Vagina (tissue), 2 donors: ENCODE measurements around the gene NR4A3. TPM values are rescaled to one million over a fixed set of nuclear protein-coding genes. Genes with fewer than 3 reads are reported as not detected.

Source experiments
- DNase-seq, 2 donors: peaks; one replicate each; pipeline ENCODE4 v3.0.0-alpha.2; 2017; ENCODE audit errors: extremely low spot score in 2 of 2
- H3K27ac ChIP-seq: fragments of 200-600 bp; sonication (generic); one replicate; pipeline ENCODE4 v1.5.1; 2019
- H3K27me3 ChIP-seq: fragments of 200-600 bp; sonication (generic); one replicate; pipeline ENCODE4 v1.5.1; 2019
- H3K36me3 ChIP-seq, 2 donors: fragments of 200-600 bp; sonication (generic); one replicate each; pipeline ENCODE4 v1.5.1; 2017 to 2019
- H3K4me1 ChIP-seq: fragments of 200-600 bp; sonication (generic); one replicate; pipeline ENCODE4 v1.5.1; 2019
- H3K4me3 ChIP-seq, 2 donors: fragments of 200-600 bp; sonication (generic); 1 replicate in 1 of 2; 2 replicates in 1 of 2; pipeline ENCODE4 v1.5.1; 2016 to 2019
- H3K9me3 ChIP-seq: fragments of 200-600 bp; sonication (generic); one replicate; pipeline ENCODE4 v1.5.1; 2019
- POLR2A ChIP-seq, 2 donors: fragments of 450-650 bp; IDR thresholded peaks; one replicate each; pipeline ENCODE4 v1.6.1; 2017; ENCODE audit warnings: antibody characterized with exemption in 2 of 2, mild to moderate bottlenecking in 2 of 2, moderate library complexity in 2 of 2
- POLR2AphosphoS5 ChIP-seq, 2 donors: sonication (generic); formaldehyde crosslinking; IDR thresholded peaks; one replicate each; pipeline ENCODE4 v1.9.0; 2017; ENCODE audit warnings: antibody characterized with exemption in 2 of 2, mild to moderate bottlenecking in 2 of 2, low read depth in 1 of 2; ENCODE audit not compliant: insufficient read depth in 1 of 2
- intact Hi-C: fragments of 100-400 bp; cut with DNase I; formaldehyde crosslinking; loops from one replicate; pipeline ENCODE4 v1.15.1; 2023
- total RNA-seq: library from RNA; depleted of rRNA; stranded (reverse); fragments of >200 nt; gene quantifications from one replicate; pipeline ENCODE4 v1.2.3, GENCODE V29; 2016
- TF ChIP-seq, protein P1 (sequence below), 3 experiments: fragments of 450-650 bp in 2 of 3; fragments of 200-600 bp in 1 of 3; sonication (generic) in 1 of 3; IDR thresholded peaks; one replicate each; pipeline ENCODE4 v1.5.1; 2017 to 2019; ENCODE audit warnings: antibody characterized with exemption in 3 of 3, mild to moderate bottlenecking in 2 of 3, moderate library complexity in 2 of 3

The NR4A3 gene
- total RNA-seq, 1 donor from 2014 or later = 23.3 TPM

DNA sequence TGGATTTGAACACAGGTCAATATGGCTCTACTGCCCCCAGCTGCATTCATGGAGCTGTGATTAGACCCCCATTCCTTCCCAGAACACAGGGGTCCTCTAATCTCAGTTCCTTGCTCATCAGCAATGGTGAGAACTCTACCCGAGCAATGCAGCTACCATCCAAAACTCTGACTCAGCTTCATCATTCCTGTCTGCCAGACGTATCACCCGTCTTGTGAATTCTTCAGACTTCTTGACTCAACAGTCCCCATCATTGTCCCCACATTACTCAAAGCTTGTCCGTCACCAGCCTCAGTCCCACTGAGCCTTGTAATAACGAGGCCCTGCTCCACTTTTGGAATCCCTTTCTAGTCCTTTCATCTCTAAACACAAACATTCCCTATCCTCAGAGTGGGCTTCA is 48.4 kb downstream of the NR4A3 start:
- TF ChIP-seq, protein P1, sequence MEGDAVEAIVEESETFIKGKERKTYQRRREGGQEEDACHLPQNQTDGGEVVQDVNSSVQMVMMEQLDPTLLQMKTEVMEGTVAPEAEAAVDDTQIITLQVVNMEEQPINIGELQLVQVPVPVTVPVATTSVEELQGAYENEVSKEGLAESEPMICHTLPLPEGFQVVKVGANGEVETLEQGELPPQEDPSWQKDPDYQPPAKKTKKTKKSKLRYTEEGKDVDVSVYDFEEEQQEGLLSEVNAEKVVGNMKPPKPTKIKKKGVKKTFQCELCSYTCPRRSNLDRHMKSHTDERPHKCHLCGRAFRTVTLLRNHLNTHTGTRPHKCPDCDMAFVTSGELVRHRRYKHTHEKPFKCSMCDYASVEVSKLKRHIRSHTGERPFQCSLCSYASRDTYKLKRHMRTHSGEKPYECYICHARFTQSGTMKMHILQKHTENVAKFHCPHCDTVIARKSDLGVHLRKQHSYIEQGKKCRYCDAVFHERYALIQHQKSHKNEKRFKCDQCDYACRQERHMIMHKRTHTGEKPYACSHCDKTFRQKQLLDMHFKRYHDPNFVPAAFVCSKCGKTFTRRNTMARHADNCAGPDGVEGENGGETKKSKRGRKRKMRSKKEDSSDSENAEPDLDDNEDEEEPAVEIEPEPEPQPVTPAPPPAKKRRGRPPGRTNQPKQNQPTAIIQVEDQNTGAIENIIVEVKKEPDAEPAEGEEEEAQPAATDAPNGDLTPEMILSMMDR (IDR thresholded peaks at IDR 0.05) = no peak
- TF ChIP-seq POLR2AphosphoS5 (IDR thresholded peaks at IDR 0.05; ENCODE audit: insufficient read depth in 1 of 2, low read depth in 1 of 2) (no peak), POLR2A (IDR thresholded peaks at IDR 0.05) (no peak)
- intact Hi-C loops = no loop called here
- no peak overlapping the region for H3K4me3 ChIP-seq
- H3K36me3 ChIP-seq = no peaks in the 10 kb centered on the region
- no peaks in the 10 kb centered on the region for H3K27me3 ChIP-seq
- no peaks in the 10 kb centered on the region for H3K4me1 ChIP-seq
- no peak overlapping the region for H3K27ac ChIP-seq
- H3K9me3 ChIP-seq = no peaks in the 10 kb centered on the region
- no peak for DNase-seq

DNA sequence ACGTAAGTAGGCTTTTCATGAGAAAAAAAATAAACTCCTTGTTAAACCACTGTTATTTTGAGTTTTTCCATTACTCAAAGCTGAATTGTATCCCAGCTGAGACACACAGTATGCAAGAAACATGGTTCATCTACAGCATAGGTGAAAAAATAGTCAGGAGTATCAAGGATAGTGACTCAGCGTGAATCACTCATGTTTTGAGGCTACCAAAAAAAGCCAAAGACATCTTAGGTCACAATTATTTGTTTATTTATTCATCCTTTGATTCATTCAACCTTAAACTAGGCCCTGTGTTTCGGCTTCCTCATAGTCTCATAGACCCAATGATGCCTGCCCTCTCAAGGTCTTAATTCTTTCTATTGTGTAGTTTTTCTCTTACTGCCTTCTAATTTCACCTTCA is 51.8 kb downstream of the NR4A3 start:
- H3K9me3 ChIP-seq = no peaks in the 10 kb centered on the region
- intact Hi-C loops = no loop called here
- TF ChIP-seq POLR2A (IDR thresholded peaks at IDR 0.05) (no peak), POLR2AphosphoS5 (IDR thresholded peaks at IDR 0.05; ENCODE audit: insufficient read depth in 1 of 2, low read depth in 1 of 2) (no peak)
- TF ChIP-seq, protein P1 (IDR thresholded peaks at IDR 0.05) = no peak
- H3K4me1 ChIP-seq = no peaks in the 10 kb centered on the region
- H3K27ac ChIP-seq = no peak overlapping the region
- H3K4me3 ChIP-seq = no peak overlapping the region
- no peaks in the 10 kb centered on the region for H3K36me3 ChIP-seq
- no peak for DNase-seq
- H3K27me3 ChIP-seq = no peaks in the 10 kb centered on the region

GRCh38 chr9:99873943-99874584 is 52.4 kb downstream of the NR4A3 start:
- no peak overlapping the region for H3K4me3 ChIP-seq
- TF ChIP-seq POLR2A (IDR thresholded peaks at IDR 0.05) (no peak), POLR2AphosphoS5 (IDR thresholded peaks at IDR 0.05; ENCODE audit: insufficient read depth in 1 of 2, low read depth in 1 of 2) (no peak)
- TF ChIP-seq, protein P1 (IDR thresholded peaks at IDR 0.05) = no peak
- no peaks in the 10 kb centered on the region for H3K9me3 ChIP-seq
- no peaks in the 10 kb centered on the region for H3K36me3 ChIP-seq
- no peaks in the 10 kb centered on the region for H3K4me1 ChIP-seq
- no peaks in the 10 kb centered on the region for H3K27me3 ChIP-seq
- intact Hi-C loops = no loop called here
- H3K27ac ChIP-seq = no peak overlapping the region
- DNase-seq = no peak

DNA sequence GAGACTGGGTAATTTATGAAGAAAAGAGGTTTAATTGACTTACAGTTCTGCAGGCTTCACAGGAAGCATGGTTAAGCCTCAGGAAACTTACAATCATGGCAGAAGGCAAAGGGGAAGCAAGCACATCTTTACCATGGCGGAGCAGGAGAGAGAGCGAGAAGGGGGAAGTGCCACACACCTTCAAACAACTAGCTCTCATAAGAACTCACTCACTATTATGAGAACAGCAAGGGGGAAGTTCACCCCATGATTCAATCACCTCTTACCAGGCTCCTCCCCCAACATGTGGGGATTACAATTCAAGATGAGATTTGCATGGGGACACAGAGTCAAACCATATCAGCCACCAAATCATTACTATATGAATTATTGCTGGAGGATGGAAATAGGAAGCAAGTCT is 54.5 kb downstream of the NR4A3 start:
- Histone ChIP-seq H3K4me1 (no peaks in the 10 kb centered on the region), H3K36me3 (no peaks in the 10 kb centered on the region), H3K4me3 (no peak overlapping the region), H3K27ac (no peak overlapping the region), H3K9me3 (no peaks in the 10 kb centered on the region), H3K27me3 (no peaks in the 10 kb centered on the region)
- no peak for DNase-seq
- intact Hi-C loops = no loop called here
- no peak for TF ChIP-seq POLR2AphosphoS5 (IDR thresholded peaks at IDR 0.05; ENCODE audit: insufficient read depth in 1 of 2, low read depth in 1 of 2)

- Histone ChIP-seq H3K4me1 (no peaks in the 10 kb centered on the region), H3K27ac (no peak overlapping the region), H3K9me3 (no peaks in the 10 kb centered on the region), H3K4me3 (no peak overlapping the region), H3K27me3 (no peaks in the 10 kb centered on the region), H3K36me3 (no peaks in the 10 kb centered on the region)
- intact Hi-C loops = no loop called here
- TF ChIP-seq, protein P1 (IDR thresholded peaks at IDR 0.05) = no peak
- no peak for TF ChIP-seq POLR2AphosphoS5 (IDR thresholded peaks at IDR 0.05; ENCODE audit: insufficient read depth in 1 of 2, low read depth in 1 of 2)
- no peak for TF ChIP-seq POLR2A (IDR thresholded peaks at IDR 0.05)
- no peak for DNase-seq
Observed at GRCh38 chr9:99878651-99879050, 57.0 kb downstream of the NR4A3 start.
